WERI-Rb-1 (cell line): ENCODE measurements around the gene NECAB2.

Experiments used
- DNase-seq: peaks from one replicate; pipeline ENCODE4 v3.0.0-alpha.2; 2020
- H3K27ac ChIP-seq: fragments of 250-450 bp; sonication (Bioruptor Pico); 2 replicates; pipeline ENCODE4 v1.5.1; 2020; ENCODE audit warnings: mild to moderate bottlenecking, moderate library complexity
- H3K27me3 ChIP-seq: fragments of 250-450 bp; sonication (Bioruptor Pico); 2 replicates; pipeline ENCODE4 v1.5.1; 2021; ENCODE audit warnings: mild to moderate bottlenecking, low read depth, moderate library complexity; ENCODE audit not compliant: insufficient read depth, severe bottlenecking
- H3K36me3 ChIP-seq: fragments of 250-450 bp; sonication (Bioruptor Pico); 2 replicates; pipeline ENCODE4 v1.5.1; 2020; ENCODE audit warnings: mild to moderate bottlenecking, moderate library complexity
- H3K4me3 ChIP-seq: 2 replicates; pipeline ENCODE4 v1.5.1; 2011; ENCODE audit warnings: low read depth, mild to moderate bottlenecking, control low read depth, low read length
- H3K9me3 ChIP-seq: fragments of 250-450 bp; sonication (Bioruptor Pico); 2 replicates; pipeline ENCODE4 v1.5.1; 2021; ENCODE audit warnings: mild to moderate bottlenecking, moderate library complexity; ENCODE audit not compliant: severe bottlenecking
- TF ChIP-seq, protein P1 (sequence below): IDR thresholded peaks from 2 replicates; pipeline ENCODE4 v1.5.1; 2011; ENCODE audit warnings: low read depth, mild to moderate bottlenecking, control low read depth, inconsistent platforms, low read length

The NECAB2 gene

DNA sequence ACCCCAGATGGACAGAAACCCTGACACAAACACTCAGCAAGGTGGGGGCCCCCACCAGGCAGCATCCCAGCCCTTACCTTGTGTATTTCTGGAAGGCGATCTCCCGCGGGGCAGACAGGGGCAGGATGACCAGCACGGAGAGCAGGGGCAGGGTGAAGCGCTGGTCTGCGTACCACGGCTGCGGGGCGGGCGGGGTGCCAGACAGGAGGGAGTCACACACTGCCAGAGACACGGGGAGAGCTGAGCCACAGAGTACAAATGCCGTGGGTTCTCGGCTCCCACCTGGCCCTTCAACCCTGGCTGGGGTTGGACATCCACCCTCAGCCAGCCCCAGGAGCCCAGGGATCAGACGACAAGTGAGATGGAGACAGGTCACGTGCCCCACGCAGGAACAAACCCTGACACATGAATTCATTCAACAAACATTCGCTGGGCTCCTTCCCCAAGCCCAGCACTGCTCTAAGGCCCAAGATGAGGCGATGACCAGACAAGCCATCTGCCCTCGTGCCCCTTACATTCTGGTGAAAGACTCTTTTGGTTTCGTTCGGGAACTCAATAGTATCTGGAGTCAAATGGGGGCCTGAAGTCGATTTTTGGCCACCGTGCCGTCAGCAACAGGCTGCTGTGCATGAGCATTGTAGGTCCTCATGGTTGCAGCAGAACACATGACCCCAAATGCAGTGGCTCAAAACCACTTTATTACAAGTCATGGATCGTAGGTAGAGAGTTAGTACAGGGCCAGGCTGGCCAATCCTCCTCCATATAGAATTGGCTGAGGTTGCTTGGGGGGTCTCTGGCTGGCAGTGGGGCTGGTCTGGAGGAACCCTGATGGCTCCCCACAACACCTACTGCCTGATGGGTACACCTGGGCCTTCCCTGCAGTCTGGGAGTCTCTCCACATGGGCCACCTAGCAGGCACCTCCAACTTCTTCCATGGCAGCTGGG is 65.5 kb downstream of the NECAB2 start:
- Histone ChIP-seq H3K9me3 (no peaks in the 10 kb centered on the region), H3K4me3 (no peak overlapping the region), H3K27ac (no peak overlapping the region), H3K27me3 (no peaks in the 10 kb centered on the region), H3K36me3 (no peaks in the 10 kb centered on the region)
- no peak for DNase-seq
- TF ChIP-seq, protein P1, sequence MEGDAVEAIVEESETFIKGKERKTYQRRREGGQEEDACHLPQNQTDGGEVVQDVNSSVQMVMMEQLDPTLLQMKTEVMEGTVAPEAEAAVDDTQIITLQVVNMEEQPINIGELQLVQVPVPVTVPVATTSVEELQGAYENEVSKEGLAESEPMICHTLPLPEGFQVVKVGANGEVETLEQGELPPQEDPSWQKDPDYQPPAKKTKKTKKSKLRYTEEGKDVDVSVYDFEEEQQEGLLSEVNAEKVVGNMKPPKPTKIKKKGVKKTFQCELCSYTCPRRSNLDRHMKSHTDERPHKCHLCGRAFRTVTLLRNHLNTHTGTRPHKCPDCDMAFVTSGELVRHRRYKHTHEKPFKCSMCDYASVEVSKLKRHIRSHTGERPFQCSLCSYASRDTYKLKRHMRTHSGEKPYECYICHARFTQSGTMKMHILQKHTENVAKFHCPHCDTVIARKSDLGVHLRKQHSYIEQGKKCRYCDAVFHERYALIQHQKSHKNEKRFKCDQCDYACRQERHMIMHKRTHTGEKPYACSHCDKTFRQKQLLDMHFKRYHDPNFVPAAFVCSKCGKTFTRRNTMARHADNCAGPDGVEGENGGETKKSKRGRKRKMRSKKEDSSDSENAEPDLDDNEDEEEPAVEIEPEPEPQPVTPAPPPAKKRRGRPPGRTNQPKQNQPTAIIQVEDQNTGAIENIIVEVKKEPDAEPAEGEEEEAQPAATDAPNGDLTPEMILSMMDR, result no peak

DNA sequence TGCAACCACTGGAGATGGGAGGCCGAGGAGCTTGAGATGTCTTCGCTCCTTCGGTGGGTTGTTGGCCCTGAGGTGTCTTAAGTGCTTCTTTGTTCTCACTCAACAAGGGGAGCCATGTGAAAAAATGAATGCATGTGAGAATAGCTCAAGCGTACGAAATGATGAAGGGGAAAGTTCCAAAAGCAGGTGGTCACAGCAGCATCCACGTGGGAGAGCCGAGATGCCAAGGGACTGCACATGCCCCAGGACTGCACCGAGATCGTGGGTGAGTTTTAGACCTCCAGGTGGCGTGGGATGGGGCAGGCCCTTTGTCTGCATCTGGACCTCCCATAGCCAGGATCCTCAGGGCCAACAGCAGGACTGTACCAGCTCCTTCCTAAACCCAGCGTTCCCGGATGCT is 66.5 kb downstream of the NECAB2 start:
- H3K27ac ChIP-seq, result no peak overlapping the region
- no peaks in the 10 kb centered on the region for H3K27me3 ChIP-seq

DNA sequence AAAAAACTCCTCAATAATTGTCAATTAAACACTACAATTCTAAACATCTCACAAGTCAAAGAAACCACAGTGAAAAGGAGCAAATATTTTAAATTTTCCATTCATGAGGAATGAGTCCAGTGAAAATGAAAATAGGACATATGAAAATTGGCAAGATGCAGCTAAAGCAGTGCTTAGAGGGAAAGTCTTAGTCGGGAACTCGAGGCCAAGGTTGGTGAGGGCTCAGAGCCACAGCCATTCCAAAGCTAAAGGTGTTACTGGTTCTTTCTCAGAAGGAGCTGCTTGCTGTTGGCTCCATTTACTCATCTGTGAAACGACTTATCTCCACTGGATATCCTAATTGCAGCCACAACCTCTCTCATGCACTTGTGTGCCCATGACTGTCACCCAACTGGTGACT is 68.1 kb downstream of the NECAB2 start:
- Histone ChIP-seq H3K27ac (no peak overlapping the region), H3K27me3 (no peaks in the 10 kb centered on the region), H3K4me3 (no peak overlapping the region), H3K36me3 (no peaks in the 10 kb centered on the region), H3K9me3 (no peaks in the 10 kb centered on the region)
- no peak for DNase-seq
- TF ChIP-seq, protein P1, result no peak

More for the DNA sequence above, 66.5 kb downstream of the NECAB2 start:
- Histone ChIP-seq H3K4me3 (no peak overlapping the region), H3K36me3 (no peaks in the 10 kb centered on the region), H3K9me3 (no peaks in the 10 kb centered on the region)
- TF ChIP-seq, protein P1, result no peak
- DNase-seq, result no peak

DNA sequence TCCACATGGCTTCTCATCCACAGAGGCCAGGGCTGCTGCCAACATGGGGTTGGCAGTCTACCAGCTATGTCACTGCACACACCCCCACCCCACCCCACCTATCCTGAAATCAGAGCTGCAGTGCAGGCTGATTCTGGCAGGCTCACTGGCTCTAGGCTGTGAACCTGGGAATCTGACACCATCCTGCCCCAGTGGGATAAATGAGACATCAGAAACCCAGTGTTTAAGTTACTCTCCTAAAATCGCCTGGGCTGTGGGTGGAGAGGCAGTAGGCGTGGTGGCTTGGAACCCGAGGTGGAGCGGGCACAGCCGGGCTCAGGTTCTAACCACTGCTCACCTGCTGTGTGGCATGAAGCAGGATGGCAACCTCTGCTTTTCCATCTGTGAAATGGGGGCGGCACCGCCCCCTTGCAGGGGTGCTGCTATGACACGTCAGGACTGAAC is 69.0 kb downstream of the NECAB2 start:
- no peak overlapping the region for H3K27ac ChIP-seq
- no peak overlapping the region for H3K4me3 ChIP-seq
- H3K36me3 ChIP-seq, result no peaks in the 10 kb centered on the region
- H3K9me3 ChIP-seq, result no peaks in the 10 kb centered on the region
- TF ChIP-seq, protein P1, result no peak
- no peaks in the 10 kb centered on the region for H3K27me3 ChIP-seq
- DNase-seq, result no peak

DNA sequence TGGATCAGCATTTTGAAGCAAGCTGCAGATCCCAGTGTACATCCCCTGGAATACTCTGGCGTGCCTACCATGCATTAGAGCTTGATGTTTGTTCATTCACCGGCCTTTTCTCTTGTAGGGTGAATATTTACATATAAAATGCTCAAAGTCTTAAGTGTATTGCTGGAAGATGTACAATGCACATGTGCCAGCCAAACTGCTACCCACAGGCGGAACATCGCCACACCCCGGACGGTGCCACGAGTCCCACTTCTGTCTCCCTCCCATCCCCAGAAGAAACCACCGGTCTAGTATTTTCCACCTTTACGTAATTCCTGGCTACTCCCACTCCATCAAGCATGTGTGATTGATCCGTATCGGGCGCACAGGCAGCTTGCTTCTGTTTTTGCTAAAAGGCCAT is 70.4 kb downstream of the NECAB2 start:
- no peaks in the 10 kb centered on the region for H3K27me3 ChIP-seq
- H3K4me3 ChIP-seq, result no peak overlapping the region

More for the DNA sequence above, 70.4 kb downstream of the NECAB2 start:
- Histone ChIP-seq H3K9me3 (no peaks in the 10 kb centered on the region), H3K36me3 (no peaks in the 10 kb centered on the region), H3K27ac (no peak overlapping the region)
- TF ChIP-seq, protein P1, result no peak
- no peak for DNase-seq
